ENCODE data around the gene BCAS3. TPM values are rescaled to one million over a fixed set of nuclear protein-coding genes. Genes with fewer than 3 reads are reported as not detected.

The BCAS3 gene
- total RNA-seq, 4 donors from 2014 or later, result 21.7 to 42.2 (median 23.0) TPM

GRCh38 chr17:61261001-61261637 is 583.5 kb downstream of the BCAS3 start:
- TF ChIP-seq CTCF (IDR thresholded peaks at IDR 0.05; ENCODE audit: low read depth), result no peak

GRCh38 chr17:61265397-61265796 is 587.7 kb downstream of the BCAS3 start:
- TF ChIP-seq CTCF (IDR thresholded peaks at IDR 0.05; ENCODE audit: low read depth), result no peak

- TF ChIP-seq CTCF (IDR thresholded peaks at IDR 0.05; ENCODE audit: low read depth), result no peak
Measured at GRCh38 chr17:61267847-61268246, 590.2 kb downstream of the BCAS3 start.

GRCh38 chr17:61275395-61275794 is 597.7 kb downstream of the BCAS3 start:
- no peak for TF ChIP-seq CTCF (IDR thresholded peaks at IDR 0.05; ENCODE audit: low read depth)

GRCh38 chr17:61276806-61277205 is 599.2 kb downstream of the BCAS3 start:
- no peak for TF ChIP-seq CTCF (IDR thresholded peaks at IDR 0.05; ENCODE audit: low read depth)

- no peak for TF ChIP-seq CTCF (IDR thresholded peaks at IDR 0.05; ENCODE audit: low read depth)
Measured at GRCh38 chr17:61279476-61280145, 602.0 kb downstream of the BCAS3 start.

GRCh38 chr17:61280338-61280737 is 602.7 kb downstream of the BCAS3 start:
- TF ChIP-seq CTCF (IDR thresholded peaks at IDR 0.05; ENCODE audit: low read depth), result no peak
